NT2/D1 (cell line): Measurements from ENCODE around the gene KSR1.
"Not testable (repeated sequence)": the region's sequence is repeated elsewhere in the genome, so short reads cannot be mapped to it uniquely, and the experiment has no call there.

Experiments used
- DNase-seq: peaks from one replicate; pipeline ENCODE4 v3.0.0-alpha.2; 2011; ENCODE audit warnings: low read depth, low spot score
- H3K27me3 ChIP-seq: 2 replicates; pipeline ENCODE4 v1.6.0; 2011; ENCODE audit warnings: mild to moderate bottlenecking; ENCODE audit not compliant: insufficient read length, insufficient read depth
- H3K36me3 ChIP-seq: 2 replicates; pipeline ENCODE4 v1.6.1; 2011; ENCODE audit warnings: mild to moderate bottlenecking, low read length, mixed read lengths; ENCODE audit not compliant: insufficient read depth, insufficient read length
- H3K4me1 ChIP-seq: 2 replicates; pipeline ENCODE4 v1.5.1; 2011; ENCODE audit not compliant: insufficient read depth, insufficient read length
- H3K4me3 ChIP-seq: 2 replicates; pipeline ENCODE4 v1.5.1; 2011; ENCODE audit warnings: low read depth; ENCODE audit not compliant: insufficient read length
- H3K9ac ChIP-seq: 2 replicates; pipeline ENCODE4 v1.6.0; 2011; ENCODE audit warnings: low read depth; ENCODE audit not compliant: insufficient read length
- H3K9me3 ChIP-seq: 2 replicates; pipeline ENCODE4 v1.5.1; 2011; ENCODE audit warnings: mild to moderate bottlenecking, low read length; ENCODE audit not compliant: insufficient read depth
- SUZ12 ChIP-seq: IDR thresholded peaks from 2 replicates; pipeline ENCODE4 v1.6.1; 2011; ENCODE audit not compliant: insufficient read length, insufficient read depth; ENCODE audit errors: extremely low read depth
- YY1 ChIP-seq: IDR thresholded peaks from 2 replicates; pipeline ENCODE4 v1.6.1; 2011; ENCODE audit not compliant: insufficient read length, insufficient read depth
- ZNF274 ChIP-seq: IDR thresholded peaks from 2 replicates; pipeline ENCODE4 v1.6.1; 2011; ENCODE audit warnings: mild to moderate bottlenecking, low read depth, low read length

Gene KSR1

DNA sequence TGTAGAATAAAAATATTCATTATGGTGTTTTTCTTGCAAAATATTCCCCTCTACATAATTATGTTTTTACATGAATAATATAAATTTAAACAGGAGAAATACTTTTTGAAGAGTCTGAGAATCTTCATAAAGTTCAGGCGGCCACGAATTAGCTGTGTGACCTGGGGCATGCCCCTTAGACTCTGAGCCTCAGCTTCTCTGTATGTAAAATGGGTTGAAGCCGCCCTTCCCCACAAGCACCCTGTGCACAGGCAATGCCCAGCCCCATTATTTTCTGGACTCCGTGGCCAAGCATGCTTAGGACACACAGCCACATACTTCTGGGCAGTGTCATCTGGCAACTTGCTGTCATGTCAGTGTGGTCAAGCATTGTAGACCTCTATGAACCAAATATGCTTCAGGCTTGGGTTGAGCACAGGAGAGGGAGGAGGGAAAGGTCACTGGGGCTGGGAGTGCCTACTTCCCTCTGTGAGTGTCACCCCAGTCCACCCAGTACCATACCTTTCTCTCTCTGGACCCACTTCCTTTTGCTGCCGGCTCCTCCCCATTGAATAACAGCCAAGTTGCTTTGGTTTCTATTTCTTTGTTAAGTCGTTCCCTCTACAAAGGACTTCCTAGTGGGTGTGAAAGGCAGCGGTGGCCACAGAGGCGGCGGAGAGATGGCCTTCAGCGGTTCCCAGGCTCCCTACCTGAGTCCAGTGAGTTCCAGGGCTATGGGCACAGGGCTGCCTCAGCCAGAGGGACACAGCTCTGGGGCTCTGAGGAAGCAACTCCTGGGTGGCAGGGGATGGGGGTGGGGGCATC lies 174.6 kb downstream of the KSR1 start, which contains the start of gene LGALS9:
LGALS9 (plus strand) TSS at position 582 of the 804 bp plus-strand sequence; CDS start at position 660, 78 bp downstream.
- peaks cover 14% of the 10 kb centered on the region for H3K36me3 ChIP-seq
- no peak for TF ChIP-seq SUZ12
- TF ChIP-seq YY1 = no peak
- TF ChIP-seq ZNF274 = no peak
- no peak for DNase-seq
- peaks cover 2% of the 10 kb centered on the region for H3K4me1 ChIP-seq
- H3K27me3 ChIP-seq = no peaks in the 10 kb centered on the region
- H3K9me3 ChIP-seq = peaks cover 6% of the 10 kb centered on the region; the same call in 1 of the 2 replicates
- H3K9ac ChIP-seq = no peak within 1 kb of the TSS
- no peak within 1 kb of the TSS for H3K4me3 ChIP-seq

DNA sequence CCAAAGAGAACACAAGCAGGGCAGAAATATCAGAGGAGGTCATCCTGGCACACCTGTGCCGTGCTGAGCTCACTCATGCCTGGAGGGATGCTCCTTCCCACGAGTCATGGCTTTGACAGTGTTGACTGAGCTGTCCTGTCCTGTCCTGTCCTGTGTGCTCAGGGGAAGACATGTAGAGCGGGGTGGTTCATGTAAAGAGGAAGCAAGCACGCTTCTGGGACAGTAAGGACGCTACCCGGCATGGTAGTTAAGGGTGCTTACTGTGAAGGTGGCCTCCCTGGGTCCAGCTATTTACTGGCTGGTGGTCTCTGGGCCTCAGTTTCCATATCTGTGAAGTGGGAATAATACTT lies 175.1 kb downstream of the KSR1 start:
- H3K4me1 ChIP-seq = peaks cover 2% of the 10 kb centered on the region
- H3K36me3 ChIP-seq = peaks cover 8% of the 10 kb centered on the region
- 0 out of 2 replicates have a peak, but pooled peaks cover 2% of the 10 kb centered on the region for H3K9me3 ChIP-seq
- TF ChIP-seq SUZ12 (no peak), ZNF274 (no peak), YY1 (no peak)
- H3K4me3 ChIP-seq = no peak overlapping the region
- DNase-seq = no peak
- H3K27me3 ChIP-seq = no peaks in the 10 kb centered on the region
- no peak overlapping the region for H3K9ac ChIP-seq

DNA sequence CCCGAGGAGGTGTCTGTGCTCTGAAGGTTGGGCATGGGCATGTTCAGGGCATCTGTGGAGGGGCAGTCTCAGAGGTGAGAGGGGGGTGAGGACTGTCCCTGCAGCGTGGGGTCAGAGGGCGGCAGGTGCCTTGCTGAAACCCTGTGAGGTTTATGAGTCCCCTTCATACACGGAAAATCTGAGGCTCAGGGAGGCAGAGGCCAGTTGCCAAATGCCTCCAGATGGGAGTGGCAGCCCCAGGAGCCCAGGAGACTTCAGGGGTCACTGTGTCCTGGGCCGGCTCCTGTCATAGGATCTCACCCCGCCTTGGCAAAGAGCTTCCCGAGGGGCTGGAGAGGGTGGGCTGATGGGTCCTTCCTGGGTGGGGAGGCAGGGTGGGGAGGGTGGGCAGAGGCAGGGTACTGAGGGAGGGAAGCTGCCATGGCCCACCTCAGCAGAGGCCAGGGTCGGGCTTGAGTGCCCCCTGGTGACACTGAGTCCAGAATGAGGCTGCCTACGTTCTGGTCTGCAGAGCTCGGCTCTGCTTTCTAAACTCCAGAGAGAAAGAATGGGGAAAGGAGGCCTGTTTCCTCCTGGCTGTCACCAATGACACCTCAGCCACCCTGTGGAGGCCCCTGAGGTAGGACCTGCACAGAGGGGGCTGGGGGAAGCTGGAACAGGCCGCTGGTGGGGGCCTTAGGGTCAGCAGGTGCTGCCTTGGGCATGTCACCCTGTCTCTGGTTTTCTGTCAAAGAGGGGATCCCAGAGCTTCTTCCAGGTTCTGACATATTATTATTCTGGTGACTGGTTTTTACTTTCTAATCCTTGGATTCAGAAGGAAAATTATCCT lies 175.9 kb downstream of the KSR1 start:
- Histone ChIP-seq H3K9ac (no peak overlapping the region), H3K4me3 (no peak overlapping the region), H3K27me3 (no peaks in the 10 kb centered on the region)

DNA sequence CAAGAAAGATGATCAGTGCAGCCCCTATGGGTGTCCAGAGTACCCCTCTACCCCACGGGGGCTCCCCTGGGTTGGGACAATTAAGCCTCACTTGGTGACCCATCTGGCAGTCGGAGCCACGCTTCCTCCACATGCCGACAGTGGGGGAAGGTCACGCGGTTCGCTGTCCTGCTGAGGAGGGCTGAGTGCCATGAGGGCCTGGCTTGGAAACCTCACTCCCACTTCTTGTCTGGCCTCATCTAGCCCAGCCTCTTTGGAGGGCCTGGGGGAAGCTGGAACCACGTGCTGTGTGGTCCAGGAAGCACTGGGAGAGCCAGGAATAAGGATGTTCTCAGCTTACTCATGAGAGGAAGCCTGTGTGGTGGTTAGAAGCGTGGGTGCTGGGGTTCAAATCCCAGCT lies 176.5 kb downstream of the KSR1 start:
- H3K4me1 ChIP-seq, DNase-seq, H3K9ac ChIP-seq, H3K4me3 ChIP-seq, H3K27me3 ChIP-seq, H3K36me3 ChIP-seq, H3K9me3 ChIP-seq: not testable (repeated sequence)

More for the DNA sequence above, 175.9 kb downstream of the KSR1 start:
- no peak for DNase-seq
- TF ChIP-seq ZNF274 = no peak
- TF ChIP-seq YY1 = no peak
- no peak for TF ChIP-seq SUZ12
- Histone ChIP-seq H3K36me3 (peaks cover 4% of the 10 kb centered on the region), H3K4me1 (peaks cover 2% of the 10 kb centered on the region), H3K9me3 (no peaks in the 10 kb centered on the region)

DNA sequence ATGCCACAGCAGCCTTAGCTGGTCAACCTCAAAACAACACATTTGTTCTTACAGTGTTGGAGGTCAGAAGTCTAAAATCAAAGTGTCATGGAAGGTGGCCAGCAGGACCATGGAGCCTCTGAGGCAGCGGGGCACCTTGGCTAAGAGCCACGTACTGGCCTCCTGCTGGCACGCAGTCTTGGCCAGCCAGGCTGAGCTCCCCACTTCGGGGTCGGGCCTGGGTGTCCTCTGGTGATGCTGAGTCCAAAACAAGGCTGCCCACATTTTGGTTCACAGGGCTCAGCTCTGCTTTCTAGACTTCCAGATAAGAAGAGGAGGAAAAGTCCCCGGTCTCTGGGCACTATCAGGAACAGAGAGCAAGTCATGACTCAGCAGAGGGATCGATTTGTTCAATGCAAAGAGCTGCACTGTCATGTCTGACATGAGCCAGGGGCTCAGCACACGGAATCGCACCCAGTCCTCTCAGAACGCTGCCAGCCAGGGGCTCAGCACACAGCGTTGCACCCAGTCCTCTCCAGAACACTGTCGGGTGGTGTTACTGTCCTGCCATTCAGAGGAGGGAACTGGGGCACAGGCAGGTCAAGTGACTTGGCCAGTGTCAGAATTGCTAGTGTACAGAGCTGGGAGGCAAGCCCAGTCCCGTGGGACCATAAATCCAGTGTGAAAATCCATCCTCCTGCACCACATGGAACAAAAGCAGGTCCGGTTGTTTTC lies 177.2 kb downstream of the KSR1 start:
- no peak overlapping the region for H3K9ac ChIP-seq
- DNase-seq = no peak
- no peaks in the 10 kb centered on the region for H3K36me3 ChIP-seq
- H3K27me3 ChIP-seq = no peaks in the 10 kb centered on the region
- TF ChIP-seq SUZ12 (no peak), YY1 (no peak), ZNF274 (no peak)
- peaks cover 2% of the 10 kb centered on the region for H3K4me1 ChIP-seq
- H3K9me3 ChIP-seq = no peaks in the 10 kb centered on the region
- no peak overlapping the region for H3K4me3 ChIP-seq

DNA sequence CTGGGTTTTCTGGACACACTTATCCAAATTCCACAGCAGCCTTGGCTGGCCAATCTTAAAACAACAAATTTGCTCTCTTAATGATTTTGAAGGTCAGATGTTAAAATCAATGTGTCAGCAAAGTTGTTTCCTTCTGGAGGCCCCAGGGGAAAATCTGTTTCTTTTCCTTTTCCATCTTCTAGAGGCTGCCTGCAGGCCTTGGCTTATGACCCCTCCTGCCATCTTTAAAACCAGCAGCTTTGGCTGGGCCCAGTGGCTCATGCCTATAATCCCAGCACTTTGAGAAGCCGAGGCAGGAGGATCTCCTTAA lies 177.7 kb downstream of the KSR1 start:
- Histone ChIP-seq H3K4me3 (no peak overlapping the region), H3K9me3 (no peaks in the 10 kb centered on the region), H3K36me3 (no peaks in the 10 kb centered on the region), H3K4me1 (peaks cover 2% of the 10 kb centered on the region), H3K27me3 (no peaks in the 10 kb centered on the region), H3K9ac (no peak overlapping the region)
- no peak for DNase-seq
- TF ChIP-seq ZNF274 (no peak), SUZ12 (no peak), YY1 (no peak)

DNA sequence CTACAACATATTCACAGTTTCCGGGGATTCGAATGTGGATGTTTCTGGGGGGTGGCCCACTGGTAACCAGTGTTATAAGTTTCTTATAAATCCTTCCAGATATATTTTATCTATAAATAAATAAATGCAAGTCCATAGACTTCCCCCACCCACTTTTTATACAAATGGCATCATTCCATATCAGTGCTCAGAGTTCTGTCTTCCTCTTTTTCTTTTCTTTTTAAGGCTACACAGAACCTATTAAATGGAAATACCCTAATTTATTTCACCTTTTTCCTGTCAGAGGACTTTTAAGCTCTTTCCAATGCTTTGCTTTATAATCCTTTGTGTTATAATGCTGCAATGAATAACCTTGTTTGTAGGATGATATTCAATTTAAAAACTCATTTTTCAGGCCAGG lies 178.5 kb downstream of the KSR1 start:
- Histone ChIP-seq H3K36me3 (no peaks in the 10 kb centered on the region), H3K4me3 (no peak overlapping the region), H3K4me1 (peaks cover 2% of the 10 kb centered on the region), H3K9me3 (no peaks in the 10 kb centered on the region), H3K27me3 (no peaks in the 10 kb centered on the region), H3K9ac (no peak overlapping the region)
- TF ChIP-seq ZNF274 = no peak
- TF ChIP-seq SUZ12 = no peak
- no peak for TF ChIP-seq YY1
- no peak for DNase-seq
